ENCODE measurements around the gene NEK8.
A peak's percentile ranks its signal among the peaks of the same experiment; 100 is the strongest.

NEK8 gene

GRCh38 chr17:28751600-28752366, 23.2 kb downstream of the NEK8 start:
- Histone ChIP-seq H3K9ac (ENCODE audit: low read depth, low read length) (no peak overlapping the region), H3K4me1 (ENCODE audit: control insufficient read depth, insufficient read depth, low read length) (peaks cover 6% of the 10 kb centered on the region), H3K27me3 (ENCODE audit: control insufficient read depth, insufficient read depth, low read length) (no peaks in the 10 kb centered on the region), H3K4me3 (ENCODE audit: low read depth, low read length) (no peak overlapping the region), H3K36me3 (ENCODE audit: control insufficient read depth, insufficient read depth, low read length) (peaks cover 29% of the 10 kb centered on the region), H3K9me3 (ENCODE audit: control insufficient read depth, insufficient read depth, low read length) (no peaks in the 10 kb centered on the region)

DNA sequence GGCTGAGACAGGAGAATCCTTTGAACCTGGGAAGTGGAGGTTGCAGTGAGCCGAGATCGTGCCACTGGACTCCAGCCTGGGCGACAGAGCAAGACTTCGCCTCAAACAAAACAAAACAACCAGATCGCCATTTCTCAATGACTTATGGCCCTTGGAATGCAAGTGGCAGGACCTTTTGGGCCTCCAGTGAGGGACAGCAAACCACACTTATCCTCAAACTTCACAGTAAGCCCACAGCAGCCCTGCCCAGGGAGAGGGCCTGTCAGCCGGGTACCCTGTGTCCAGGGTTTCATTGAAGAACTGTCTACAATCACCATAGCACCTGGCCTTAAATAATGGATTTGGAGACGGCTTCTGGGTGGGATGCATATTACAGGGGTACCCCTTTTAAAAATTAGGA, 26.9 kb downstream of the NEK8 start:
- peaks cover under 1% of the 10 kb centered on the region for H3K4me1 ChIP-seq (ENCODE audit: control insufficient read depth, insufficient read depth, low read length)
- H3K27me3 ChIP-seq (ENCODE audit: control insufficient read depth, insufficient read depth, low read length) = no peaks in the 10 kb centered on the region
- no peak overlapping the region for H3K9ac ChIP-seq (ENCODE audit: low read depth, low read length)
- H3K36me3 ChIP-seq (ENCODE audit: control insufficient read depth, insufficient read depth, low read length) = peaks cover 26% of the 10 kb centered on the region
- H3K9me3 ChIP-seq (ENCODE audit: control insufficient read depth, insufficient read depth, low read length) = no peaks in the 10 kb centered on the region
- no peak overlapping the region for H3K4me3 ChIP-seq (ENCODE audit: low read depth, low read length)

DNA sequence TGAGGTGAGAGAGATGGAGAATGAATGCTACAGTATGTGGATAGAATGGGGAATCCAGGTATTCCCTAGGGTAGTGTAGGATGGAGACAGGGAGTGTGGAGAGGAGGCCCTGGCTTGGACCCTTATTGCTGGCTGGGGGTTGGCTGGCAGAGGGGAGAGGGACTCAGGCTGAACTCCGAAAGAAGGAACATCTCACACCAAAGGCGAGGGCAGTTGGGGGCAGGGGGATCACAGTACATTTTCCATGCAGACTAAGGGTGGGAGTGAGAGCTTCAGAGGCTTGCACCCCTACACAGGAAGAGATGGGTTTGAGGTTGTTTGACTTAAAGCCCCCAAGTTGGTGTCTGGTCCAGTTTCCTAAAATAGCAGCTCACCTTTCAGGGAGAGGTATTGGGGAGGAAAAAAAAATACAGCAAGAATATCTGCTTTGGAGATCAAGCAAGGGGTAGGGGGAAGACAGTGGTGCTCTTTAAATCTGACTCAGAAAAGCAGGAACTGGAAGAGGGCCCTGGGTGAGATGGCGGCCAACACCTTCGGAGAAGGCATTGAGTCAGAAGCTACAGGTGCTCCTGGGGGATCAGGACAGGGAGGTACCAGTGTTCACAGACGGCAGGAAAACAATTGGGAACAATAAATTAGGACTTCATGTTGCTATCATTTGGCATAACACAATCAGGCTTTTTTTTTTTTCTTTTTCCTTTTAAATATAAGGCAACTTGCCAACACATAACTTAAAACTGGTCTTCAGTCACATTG, 27.6 kb downstream of the NEK8 start:
- peaks cover 24% of the 10 kb centered on the region for H3K36me3 ChIP-seq (ENCODE audit: control insufficient read depth, insufficient read depth, low read length)
- no peak overlapping the region for H3K4me3 ChIP-seq (ENCODE audit: low read depth, low read length)
- H3K9ac ChIP-seq (ENCODE audit: low read depth, low read length) = no peak overlapping the region
- H3K27me3 ChIP-seq (ENCODE audit: control insufficient read depth, insufficient read depth, low read length) = no peaks in the 10 kb centered on the region
- H3K4me1 ChIP-seq (ENCODE audit: control insufficient read depth, insufficient read depth, low read length) = peaks cover 8% of the 10 kb centered on the region
- no peaks in the 10 kb centered on the region for H3K9me3 ChIP-seq (ENCODE audit: control insufficient read depth, insufficient read depth, low read length)

- Histone ChIP-seq H3K27me3 (ENCODE audit: control insufficient read depth, insufficient read depth, low read length) (no peaks in the 10 kb centered on the region), H3K4me3 (ENCODE audit: low read depth, low read length) (no peak overlapping the region), H3K4me1 (ENCODE audit: control insufficient read depth, insufficient read depth, low read length) (peaks cover 16% of the 10 kb centered on the region), H3K9ac (ENCODE audit: low read depth, low read length) (no peak overlapping the region), H3K9me3 (ENCODE audit: control insufficient read depth, insufficient read depth, low read length) (no peaks in the 10 kb centered on the region), H3K36me3 (ENCODE audit: control insufficient read depth, insufficient read depth, low read length) (peaks cover 24% of the 10 kb centered on the region)
Measured at GRCh38 chr17:28758411-28759121, 30.0 kb downstream of the NEK8 start.

DNA sequence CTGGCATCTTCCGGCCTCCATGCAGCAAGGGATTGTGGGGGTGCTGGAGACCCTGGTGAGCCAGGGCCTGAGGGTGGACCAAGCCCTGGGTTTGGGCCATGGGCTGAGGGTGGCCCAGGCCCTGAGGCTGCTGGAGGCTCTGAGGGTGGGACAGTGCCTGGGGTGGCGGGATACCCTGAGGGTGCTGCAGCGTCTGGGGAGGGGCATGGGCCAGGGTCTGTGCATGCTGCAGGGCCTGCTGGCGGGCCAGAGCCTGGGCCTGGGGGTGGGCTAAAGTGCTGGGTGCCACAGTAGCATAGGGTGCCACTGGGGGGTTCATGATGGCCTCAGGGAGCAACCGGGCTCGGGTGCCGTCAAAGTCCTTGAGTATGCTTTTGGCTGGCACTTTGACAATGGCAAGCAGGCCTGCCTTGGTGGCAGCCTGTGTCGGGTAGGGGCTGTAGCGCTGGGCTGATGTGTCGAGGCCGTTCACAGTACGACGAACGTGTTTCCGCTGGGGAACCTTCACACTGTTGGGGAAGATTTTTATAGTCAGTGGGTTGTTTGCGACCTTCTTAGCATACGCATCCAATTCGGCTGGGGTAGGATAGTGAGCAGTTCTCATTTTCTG, 30.8 kb downstream of the NEK8 start:
- H3K27me3 ChIP-seq (ENCODE audit: control insufficient read depth, insufficient read depth, low read length) = no peaks in the 10 kb centered on the region
- H3K9me3 ChIP-seq (ENCODE audit: control insufficient read depth, insufficient read depth, low read length) = no peaks in the 10 kb centered on the region
- no peak overlapping the region for H3K9ac ChIP-seq (ENCODE audit: low read depth, low read length)
- H3K36me3 ChIP-seq (ENCODE audit: control insufficient read depth, insufficient read depth, low read length) = peaks cover 24% of the 10 kb centered on the region
- H3K4me3 ChIP-seq (ENCODE audit: low read depth, low read length) = no peak overlapping the region
- H3K4me1 ChIP-seq (ENCODE audit: control insufficient read depth, insufficient read depth, low read length) = peaks cover 16% of the 10 kb centered on the region

DNA sequence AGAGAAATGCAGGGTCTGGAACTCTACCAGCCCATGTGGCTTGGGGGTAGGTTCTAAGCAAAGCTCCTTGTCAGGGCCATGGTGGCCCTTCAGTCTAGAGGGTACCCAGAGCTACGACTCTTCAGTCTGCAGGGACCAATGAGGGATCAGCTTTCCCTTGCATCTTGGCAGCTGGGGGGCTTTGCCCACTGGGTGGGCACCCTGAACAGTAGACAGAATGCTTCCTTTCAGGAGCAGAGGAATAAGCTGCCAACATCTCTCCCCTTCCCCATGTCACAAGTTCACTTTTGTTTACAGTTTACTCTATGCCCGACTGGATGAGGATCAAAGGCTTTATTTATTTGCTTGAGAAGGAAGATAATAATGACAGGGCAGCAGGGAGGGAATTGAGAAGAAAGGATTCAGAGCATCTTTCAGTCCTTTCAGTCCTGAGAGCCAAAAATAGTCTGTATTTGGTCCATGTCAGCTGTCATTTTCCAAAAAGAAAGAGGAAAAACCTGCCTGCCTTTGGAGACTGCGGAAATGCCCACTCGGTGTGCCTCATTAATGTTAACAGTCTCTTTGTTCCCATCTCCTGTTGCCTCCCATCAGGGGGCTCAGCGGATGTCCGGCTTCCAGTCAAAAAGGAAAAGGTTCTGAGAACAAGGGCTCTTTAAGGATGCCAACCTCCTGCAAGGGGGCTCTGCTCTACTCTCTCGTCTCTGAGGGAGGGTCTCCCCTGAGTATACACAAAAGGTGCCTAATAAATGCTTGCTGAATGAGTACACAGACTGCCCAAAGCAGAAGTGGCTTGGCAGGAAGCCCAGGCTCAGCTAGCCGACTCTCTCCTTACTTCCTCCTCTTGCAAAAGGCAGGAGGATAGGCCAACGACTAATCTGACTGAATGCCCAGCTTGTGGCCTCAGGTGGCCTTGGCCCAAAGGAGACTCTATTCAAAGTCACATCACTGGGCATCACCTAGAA, 32.3 kb downstream of the NEK8 start:
- H3K4me1 ChIP-seq (ENCODE audit: control insufficient read depth, insufficient read depth, low read length) = peaks cover 16% of the 10 kb centered on the region
- H3K36me3 ChIP-seq (ENCODE audit: control insufficient read depth, insufficient read depth, low read length) = peaks cover 24% of the 10 kb centered on the region
- peak overlapping the region; percentile 30 for H3K4me3 ChIP-seq (ENCODE audit: low read depth, low read length)
- H3K27me3 ChIP-seq (ENCODE audit: control insufficient read depth, insufficient read depth, low read length) = no peaks in the 10 kb centered on the region
- H3K9me3 ChIP-seq (ENCODE audit: control insufficient read depth, insufficient read depth, low read length) = no peaks in the 10 kb centered on the region
- no peak overlapping the region for H3K9ac ChIP-seq (ENCODE audit: low read depth, low read length)

GRCh38 chr17:28763137-28763799, 34.7 kb downstream of the NEK8 start:
- Histone ChIP-seq H3K9ac (ENCODE audit: low read depth, low read length) (no peak overlapping the region), H3K36me3 (ENCODE audit: control insufficient read depth, insufficient read depth, low read length) (peaks cover 17% of the 10 kb centered on the region), H3K4me3 (ENCODE audit: low read depth, low read length) (no peak overlapping the region), H3K27me3 (ENCODE audit: control insufficient read depth, insufficient read depth, low read length) (no peaks in the 10 kb centered on the region), H3K9me3 (ENCODE audit: control insufficient read depth, insufficient read depth, low read length) (no peaks in the 10 kb centered on the region), H3K4me1 (ENCODE audit: control insufficient read depth, insufficient read depth, low read length) (peaks cover 16% of the 10 kb centered on the region)

- no peaks in the 10 kb centered on the region for H3K9me3 ChIP-seq (ENCODE audit: control insufficient read depth, insufficient read depth, low read length)
- H3K4me3 ChIP-seq (ENCODE audit: low read depth, low read length) = no peak overlapping the region
- peaks cover 11% of the 10 kb centered on the region for H3K36me3 ChIP-seq (ENCODE audit: control insufficient read depth, insufficient read depth, low read length)
- H3K27me3 ChIP-seq (ENCODE audit: control insufficient read depth, insufficient read depth, low read length) = no peaks in the 10 kb centered on the region
- H3K9ac ChIP-seq (ENCODE audit: low read depth, low read length) = no peak overlapping the region
- H3K4me1 ChIP-seq (ENCODE audit: control insufficient read depth, insufficient read depth, low read length) = peaks cover 16% of the 10 kb centered on the region
Measured at GRCh38 chr17:28763804-28764266, 35.2 kb downstream of the NEK8 start.

GRCh38 chr17:28765038-28765437, 36.5 kb downstream of the NEK8 start:
- Histone ChIP-seq H3K9ac (ENCODE audit: low read depth, low read length) (no peak overlapping the region), H3K27me3 (ENCODE audit: control insufficient read depth, insufficient read depth, low read length) (no peaks in the 10 kb centered on the region), H3K36me3 (ENCODE audit: control insufficient read depth, insufficient read depth, low read length) (no peaks in the 10 kb centered on the region)

DNA sequence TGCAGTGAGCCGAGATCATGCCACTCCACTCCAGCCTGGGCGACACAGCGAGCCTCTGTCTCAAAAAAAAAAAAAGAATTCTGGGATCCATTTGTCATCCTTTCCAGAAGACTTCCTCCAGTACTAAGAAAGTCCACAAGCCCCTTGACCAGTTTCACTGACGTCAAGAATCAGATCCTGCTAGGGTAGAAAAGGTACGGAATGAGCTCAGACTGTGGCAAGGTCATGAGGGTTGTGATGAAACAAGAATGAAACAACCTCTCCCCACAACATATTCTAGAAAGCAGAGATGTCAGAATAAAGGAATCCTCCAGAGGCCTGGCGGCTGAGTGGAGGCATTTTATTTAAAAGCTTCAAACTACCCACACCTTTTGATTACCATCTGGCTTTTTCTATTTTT, 45.1 kb downstream of the NEK8 start:
- H3K27me3 ChIP-seq (ENCODE audit: control insufficient read depth, insufficient read depth, low read length) = no peaks in the 10 kb centered on the region
- H3K4me1 ChIP-seq (ENCODE audit: control insufficient read depth, insufficient read depth, low read length) = peaks cover 2% of the 10 kb centered on the region
- no peaks in the 10 kb centered on the region for H3K9me3 ChIP-seq (ENCODE audit: control insufficient read depth, insufficient read depth, low read length)
- H3K9ac ChIP-seq (ENCODE audit: low read depth, low read length) = no peak overlapping the region
- no peak overlapping the region for H3K4me3 ChIP-seq (ENCODE audit: low read depth, low read length)
- no peaks in the 10 kb centered on the region for H3K36me3 ChIP-seq (ENCODE audit: control insufficient read depth, insufficient read depth, low read length)

More at GRCh38 chr17:28765038-28765437, 36.5 kb downstream of the NEK8 start:
- H3K9me3 ChIP-seq (ENCODE audit: control insufficient read depth, insufficient read depth, low read length) = no peaks in the 10 kb centered on the region
- H3K4me3 ChIP-seq (ENCODE audit: low read depth, low read length) = no peak overlapping the region
- peaks cover 17% of the 10 kb centered on the region for H3K4me1 ChIP-seq (ENCODE audit: control insufficient read depth, insufficient read depth, low read length)

Measured in iPS-15b (cell line).